Trophoblast cell (in vitro differentiated cells and primary cell): ENCODE data around the gene COLGALT1.
"Not testable (repeated sequence)": the region's sequence is repeated elsewhere in the genome, so short reads cannot be mapped to it uniquely, and the experiment has no call there.

Source experiments
- DNase-seq, 2 donors: peaks; one replicate each; pipeline ENCODE4 v3.0.0-alpha.2; 2016
- H2AFZ ChIP-seq: 2 replicates; pipeline ENCODE4 v1.6.1; 2013; ENCODE audit warnings: low read length, moderate library complexity, mild to moderate bottlenecking; ENCODE audit not compliant: insufficient read depth, poor library complexity
- H2AK5ac ChIP-seq: 2 replicates; pipeline ENCODE4 v1.6.1; 2013; ENCODE audit warnings: mild to moderate bottlenecking, low read length
- H2BK120ac ChIP-seq: 2 replicates; pipeline ENCODE4 v1.6.1; 2013; ENCODE audit warnings: low read length, mild to moderate bottlenecking, moderate library complexity; ENCODE audit not compliant: insufficient read depth, poor library complexity
- H2BK12ac ChIP-seq: 2 replicates; pipeline ENCODE4 v1.6.1; 2013; ENCODE audit warnings: mild to moderate bottlenecking, low read length, moderate library complexity
- H2BK5ac ChIP-seq: 2 replicates; pipeline ENCODE4 v1.6.1; 2013; ENCODE audit warnings: low read length, low read depth, moderate library complexity, mild to moderate bottlenecking; ENCODE audit not compliant: poor library complexity
- H3K14ac ChIP-seq: 2 replicates; pipeline ENCODE4 v1.6.1; 2013; ENCODE audit warnings: mild to moderate bottlenecking, low read length
- H3K18ac ChIP-seq: 2 replicates; pipeline ENCODE4 v1.6.1; 2013; ENCODE audit warnings: mild to moderate bottlenecking, low read length
- H3K23ac ChIP-seq: 2 replicates; pipeline ENCODE4 v1.6.1; 2013; ENCODE audit warnings: low read length
- H3K27ac ChIP-seq: 2 replicates; pipeline ENCODE4 v1.5.1; 2013; ENCODE audit warnings: low read depth, mild to moderate bottlenecking, inconsistent platforms, low read length, moderate library complexity
- H3K27me3 ChIP-seq: 2 replicates; pipeline ENCODE4 v1.6.1; 2013; ENCODE audit warnings: inconsistent platforms, mild to moderate bottlenecking, low read length, moderate library complexity; ENCODE audit not compliant: insufficient read depth
- H3K36me3 ChIP-seq, 2 experiments: 1 replicate in 1 of 2; 2 replicates in 1 of 2; pipeline ENCODE4 v1.6.1; 2013; ENCODE audit warnings: low read length in 2 of 2, mild to moderate bottlenecking in 2 of 2, moderate library complexity in 1 of 2; ENCODE audit not compliant: insufficient read depth in 2 of 2, control insufficient read depth in 1 of 2
- H3K4ac ChIP-seq: 2 replicates; pipeline ENCODE4 v1.6.1; 2013; ENCODE audit warnings: low read depth, mild to moderate bottlenecking, low read length, moderate library complexity
- H3K4me1 ChIP-seq, 2 experiments: 1 replicate in 1 of 2; 2 replicates in 1 of 2; pipeline ENCODE4 v1.6.1; 2013; ENCODE audit warnings: low read length in 2 of 2, mild to moderate bottlenecking in 2 of 2, moderate library complexity in 1 of 2; ENCODE audit not compliant: insufficient read depth in 2 of 2, control insufficient read depth in 1 of 2
- H3K4me2 ChIP-seq: 2 replicates; pipeline ENCODE4 v1.6.1; 2013; ENCODE audit warnings: inconsistent platforms, mild to moderate bottlenecking, low read length, moderate library complexity
- H3K4me3 ChIP-seq: 2 replicates; pipeline ENCODE4 v1.5.1; 2013; ENCODE audit warnings: mild to moderate bottlenecking, low read depth, low read length, inconsistent platforms
- H3K79me1 ChIP-seq: one replicate; pipeline ENCODE4 v1.6.1; 2013; ENCODE audit warnings: low read length
- H3K79me2 ChIP-seq: 2 replicates; pipeline ENCODE4 v1.6.1; 2013; ENCODE audit warnings: low read length, mild to moderate bottlenecking; ENCODE audit not compliant: control insufficient read depth, insufficient read depth, poor library complexity
- H3K9ac ChIP-seq: 2 replicates; pipeline ENCODE4 v1.6.1; 2013; ENCODE audit warnings: mild to moderate bottlenecking, low read length
- H3K9me3 ChIP-seq: 2 replicates; pipeline ENCODE4 v1.6.1; 2013; ENCODE audit warnings: low read depth, mild to moderate bottlenecking, control low read depth, inconsistent platforms, low read length; ENCODE audit not compliant: insufficient read depth
- H4K12ac ChIP-seq: 2 replicates; pipeline ENCODE4 v1.6.1; 2013; ENCODE audit warnings: low read depth, mild to moderate bottlenecking, low read length, moderate library complexity
- H4K8ac ChIP-seq: 2 replicates; pipeline ENCODE4 v1.6.1; 2013; ENCODE audit warnings: low read depth, mild to moderate bottlenecking, low read length, moderate library complexity
- H4K91ac ChIP-seq: one replicate; pipeline ENCODE4 v1.6.1; 2013; ENCODE audit warnings: low read depth, mild to moderate bottlenecking, low read length, moderate library complexity
- WGBS: extraction: QIAGEN DNeasy Blood & Tissue Kit; methylation state at CpG from one replicate; pipeline ENCODE4 v1.1.7; 2013; ENCODE audit warnings: missing lambda C conversion rate; ENCODE audit not compliant: insufficient read length, insufficient coverage; ENCODE audit errors: extremely low coverage; 5-methylcytosine and 5-hydroxymethylcytosine counted together

Gene COLGALT1

DNA sequence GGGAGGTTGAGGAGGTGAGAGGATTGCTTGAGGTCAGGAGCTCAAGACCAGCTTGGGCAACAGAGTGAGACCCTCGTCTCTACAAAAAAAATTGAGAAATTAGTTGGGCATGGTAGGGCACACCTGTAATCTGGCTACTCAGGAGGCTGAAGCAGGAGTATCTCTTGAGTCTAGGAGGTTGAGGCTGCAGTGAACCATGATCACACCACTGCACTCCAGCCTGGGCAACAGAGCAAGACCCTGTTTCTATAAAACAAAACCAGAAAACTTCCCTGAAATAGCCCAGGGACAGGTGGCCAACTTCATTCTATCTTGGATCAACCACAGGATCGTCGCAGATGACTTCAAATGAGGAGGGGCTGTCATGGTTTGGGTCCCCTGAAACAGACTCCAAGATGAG is 28.7 kb downstream of the COLGALT1 start:
- Histone ChIP-seq H3K4me3 (no peak overlapping the region), H2BK5ac (no peak overlapping the region), H3K27ac (no peak overlapping the region), H3K9ac (no peak overlapping the region), H3K14ac (no peak overlapping the region), H4K8ac (no peak overlapping the region), H4K91ac (no peak overlapping the region), H2BK120ac (no peak overlapping the region), H2BK12ac (no peak overlapping the region), H4K12ac (no peak overlapping the region), H3K4me2 (no peak overlapping the region), H3K4ac (no peak overlapping the region), H3K4me1 (no peaks in the 10 kb centered on the region), H3K23ac (no peak overlapping the region), H3K27me3 (no peaks in the 10 kb centered on the region), H3K9me3 (no peaks in the 10 kb centered on the region), H3K36me3 (peaks cover 25 to 29% of the 10 kb centered on the region in 2 experiments), H2AFZ (no peak overlapping the region), H3K18ac (no peak overlapping the region), H3K79me1 (no peaks in the 10 kb centered on the region), H2AK5ac (no peak overlapping the region), H3K79me2 (no peaks in the 10 kb centered on the region)
- DNase-seq, result no peak
- WGBS, result no CpG with 5 or more reads among the region's 3 CpGs

GRCh38 chr19:17585395-17585794 is 29.9 kb downstream of the COLGALT1 start:
- H3K14ac ChIP-seq, H3K4me3 ChIP-seq, H2BK120ac ChIP-seq, H3K4ac ChIP-seq, H2AFZ ChIP-seq, H3K4me2 ChIP-seq, H3K27me3 ChIP-seq, H3K23ac ChIP-seq, H3K18ac ChIP-seq, H2AK5ac ChIP-seq, H3K27ac ChIP-seq, H3K79me1 ChIP-seq, H3K9me3 ChIP-seq, H4K12ac ChIP-seq, H4K91ac ChIP-seq, H4K8ac ChIP-seq, H3K9ac ChIP-seq, H3K4me1 ChIP-seq, H3K79me2 ChIP-seq, H2BK12ac ChIP-seq, H2BK5ac ChIP-seq: not testable (repeated sequence)
- WGBS, result no CpG with 5 or more reads among the region's 7 CpGs
- DNase-seq, result peak in 1 of 2 donors; percentile 24
- H3K36me3 ChIP-seq, result peaks cover 18 to 23% of the 10 kb centered on the region in 2 experiments

DNA sequence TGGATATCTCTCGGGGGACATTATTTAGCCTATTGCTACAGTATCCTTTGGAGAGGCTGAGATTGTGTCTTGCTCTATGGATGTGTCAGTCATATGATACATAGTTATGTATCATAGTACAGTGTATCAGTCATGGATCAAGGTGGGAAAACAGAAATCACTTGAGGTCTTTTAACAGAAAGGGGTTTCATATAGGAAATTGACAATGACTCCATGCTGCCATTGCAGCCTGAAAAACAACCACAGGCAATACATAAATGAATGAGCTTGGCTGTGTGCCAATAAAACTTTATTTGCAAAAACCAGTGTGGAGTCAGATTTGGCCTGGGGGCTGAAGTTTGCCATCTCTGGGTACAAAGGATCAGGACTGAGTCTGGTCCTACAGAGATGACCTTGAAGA is 35.4 kb downstream of the COLGALT1 start:
- Histone ChIP-seq H2BK5ac (no peak overlapping the region), H4K91ac (no peak overlapping the region), H3K9me3 (no peaks in the 10 kb centered on the region), H3K36me3 (no peaks in the 10 kb centered on the region), H2AFZ (no peak overlapping the region), H3K4me3 (no peak overlapping the region), H3K23ac (no peak overlapping the region), H4K8ac (no peak overlapping the region), H3K27me3 (no peaks in the 10 kb centered on the region), H3K18ac (no peak overlapping the region), H2BK12ac (no peak overlapping the region), H2AK5ac (no peak overlapping the region), H3K14ac (no peak overlapping the region), H3K4me2 (no peak overlapping the region), H4K12ac (no peak overlapping the region), H3K79me1 (no peaks in the 10 kb centered on the region), H3K4ac (no peak overlapping the region), H3K27ac (no peak overlapping the region), H2BK120ac (no peak overlapping the region), H3K9ac (no peak overlapping the region), H3K4me1 (no peaks in the 10 kb centered on the region), H3K79me2 (no peaks in the 10 kb centered on the region)
- WGBS, result no CpG with 5 or more reads among the region's 1 CpG
- no peak for DNase-seq

- H3K23ac ChIP-seq, H3K4me3 ChIP-seq, H3K4me2 ChIP-seq, H3K4ac ChIP-seq, H4K8ac ChIP-seq, H3K79me1 ChIP-seq, H3K79me2 ChIP-seq, H2AFZ ChIP-seq, H2BK120ac ChIP-seq, H3K27me3 ChIP-seq, H3K4me1 ChIP-seq, H2AK5ac ChIP-seq, H2BK12ac ChIP-seq, H3K27ac ChIP-seq, H3K36me3 ChIP-seq, H3K9ac ChIP-seq, H3K14ac ChIP-seq, H3K18ac ChIP-seq, DNase-seq, H3K9me3 ChIP-seq, H4K91ac ChIP-seq, H2BK5ac ChIP-seq, H4K12ac ChIP-seq: not testable (repeated sequence)
- no CpG with 5 or more reads among the region's 7 CpGs for WGBS
Observed at GRCh38 chr19:17594296-17594695, 38.8 kb downstream of the COLGALT1 start.
